SK-N-SH (cell line): ENCODE results near the gene ZPBP.

Experiments
- CTCF ChIP-seq: fragments of 200-600 bp; sonication (generic); IDR thresholded peaks from 2 replicates; pipeline ENCODE4 v1.6.1; 2017; ENCODE audit warnings: antibody characterized with exemption, mild to moderate bottlenecking, moderate library complexity
- MAX ChIP-seq: IDR thresholded peaks from 2 replicates; pipeline ENCODE4 v1.4.0; 2012; ENCODE audit warnings: low read depth
- POLR2AphosphoS5 ChIP-seq: IDR thresholded peaks from 2 replicates; pipeline ENCODE4 v1.6.1; 2012; ENCODE audit warnings: low read depth, low read length

- TF ChIP-seq MAX (no peak), CTCF (no peak), POLR2AphosphoS5 (no peak)
These were observed 199.9 kb downstream of the ZPBP start for GRCh38 chr7:49893131-49893530.
